Measurements from ENCODE around the gene CRADD.
A peak's percentile ranks its signal among the peaks of the same experiment; 100 is the strongest.

Gene CRADD

DNA sequence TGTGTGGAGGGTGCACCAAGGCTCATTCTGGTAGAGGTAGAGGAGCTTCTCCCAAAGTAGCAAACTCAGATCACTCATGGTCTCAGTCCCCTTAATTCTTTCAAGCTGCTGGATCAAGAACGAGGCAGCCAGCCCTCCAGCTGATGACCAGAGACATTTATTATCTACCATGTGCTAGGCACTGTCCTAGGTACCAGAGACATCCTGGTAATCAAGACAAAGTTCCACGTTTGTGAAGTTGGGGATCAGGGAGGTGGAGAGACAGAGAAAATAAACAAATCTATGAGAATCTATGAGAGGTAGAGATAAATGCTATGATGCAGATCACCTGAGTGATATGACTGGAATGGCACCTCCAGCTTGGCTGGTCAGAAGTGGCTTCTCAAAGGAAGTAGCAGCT lies 130.2 kb downstream of the CRADD start:
- no peak overlapping the region for H3K4me3 ChIP-seq (ENCODE audit: low read length)
- DNase-seq (ENCODE audit: low read depth): no peak
- TF ChIP-seq, protein P1, sequence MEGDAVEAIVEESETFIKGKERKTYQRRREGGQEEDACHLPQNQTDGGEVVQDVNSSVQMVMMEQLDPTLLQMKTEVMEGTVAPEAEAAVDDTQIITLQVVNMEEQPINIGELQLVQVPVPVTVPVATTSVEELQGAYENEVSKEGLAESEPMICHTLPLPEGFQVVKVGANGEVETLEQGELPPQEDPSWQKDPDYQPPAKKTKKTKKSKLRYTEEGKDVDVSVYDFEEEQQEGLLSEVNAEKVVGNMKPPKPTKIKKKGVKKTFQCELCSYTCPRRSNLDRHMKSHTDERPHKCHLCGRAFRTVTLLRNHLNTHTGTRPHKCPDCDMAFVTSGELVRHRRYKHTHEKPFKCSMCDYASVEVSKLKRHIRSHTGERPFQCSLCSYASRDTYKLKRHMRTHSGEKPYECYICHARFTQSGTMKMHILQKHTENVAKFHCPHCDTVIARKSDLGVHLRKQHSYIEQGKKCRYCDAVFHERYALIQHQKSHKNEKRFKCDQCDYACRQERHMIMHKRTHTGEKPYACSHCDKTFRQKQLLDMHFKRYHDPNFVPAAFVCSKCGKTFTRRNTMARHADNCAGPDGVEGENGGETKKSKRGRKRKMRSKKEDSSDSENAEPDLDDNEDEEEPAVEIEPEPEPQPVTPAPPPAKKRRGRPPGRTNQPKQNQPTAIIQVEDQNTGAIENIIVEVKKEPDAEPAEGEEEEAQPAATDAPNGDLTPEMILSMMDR (conservative IDR thresholded peaks at IDR 0.05; ENCODE audit: low read depth, low read length): no peak

DNA sequence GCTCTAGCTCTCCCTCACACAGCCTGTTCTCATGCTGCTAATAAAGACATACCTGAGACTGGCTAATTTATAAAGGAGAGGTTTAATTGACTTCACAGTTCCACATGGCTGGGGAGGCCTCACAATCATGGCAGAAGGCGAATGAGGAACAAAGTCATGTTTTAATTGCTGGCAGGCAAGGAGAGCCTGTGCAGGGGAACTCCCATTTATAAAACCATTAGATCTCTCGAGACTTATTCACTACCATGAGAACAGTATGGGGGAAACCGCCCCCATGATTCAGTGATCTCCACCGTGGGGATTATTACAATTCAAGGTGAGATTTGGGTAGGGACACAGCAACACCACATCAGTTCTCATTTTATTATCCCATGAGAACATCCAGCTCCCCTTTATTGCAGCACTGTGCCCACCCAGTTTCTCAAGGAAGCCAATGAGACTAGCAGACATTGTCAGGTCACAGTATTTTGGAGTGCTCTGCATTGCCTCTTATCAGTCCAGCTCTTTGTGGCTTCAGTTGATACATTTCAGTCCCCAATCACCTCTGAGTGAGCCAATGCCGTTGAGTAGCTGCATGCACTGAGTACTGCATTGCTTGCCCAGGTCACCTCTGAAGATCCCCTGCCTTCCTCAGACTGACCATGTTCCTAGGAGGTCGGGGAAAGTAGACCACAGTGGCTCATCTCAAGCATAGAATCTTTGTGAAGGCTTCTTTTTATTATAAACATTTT lies 131.2 kb downstream of the CRADD start:
- DNase-seq (ENCODE audit: low read depth): no peak
- TF ChIP-seq, protein P1 (conservative IDR thresholded peaks at IDR 0.05; ENCODE audit: low read depth, low read length): no peak
- H3K4me3 ChIP-seq (ENCODE audit: low read length): no peak overlapping the region

GRCh38 chr12:93812626-93813025 lies 135.5 kb downstream of the CRADD start:
- TF ChIP-seq, protein P1 (conservative IDR thresholded peaks at IDR 0.05; ENCODE audit: low read depth, low read length): no peak
- no peak for DNase-seq (ENCODE audit: low read depth)
- no peak overlapping the region for H3K4me3 ChIP-seq (ENCODE audit: low read length)

- DNase-seq (ENCODE audit: low read depth): no peak
- TF ChIP-seq, protein P1 (conservative IDR thresholded peaks at IDR 0.05; ENCODE audit: low read depth, low read length): no peak
- H3K4me3 ChIP-seq (ENCODE audit: low read length): no peak overlapping the region
Observed at GRCh38 chr12:93813186-93813585, 136.0 kb downstream of the CRADD start.

DNA sequence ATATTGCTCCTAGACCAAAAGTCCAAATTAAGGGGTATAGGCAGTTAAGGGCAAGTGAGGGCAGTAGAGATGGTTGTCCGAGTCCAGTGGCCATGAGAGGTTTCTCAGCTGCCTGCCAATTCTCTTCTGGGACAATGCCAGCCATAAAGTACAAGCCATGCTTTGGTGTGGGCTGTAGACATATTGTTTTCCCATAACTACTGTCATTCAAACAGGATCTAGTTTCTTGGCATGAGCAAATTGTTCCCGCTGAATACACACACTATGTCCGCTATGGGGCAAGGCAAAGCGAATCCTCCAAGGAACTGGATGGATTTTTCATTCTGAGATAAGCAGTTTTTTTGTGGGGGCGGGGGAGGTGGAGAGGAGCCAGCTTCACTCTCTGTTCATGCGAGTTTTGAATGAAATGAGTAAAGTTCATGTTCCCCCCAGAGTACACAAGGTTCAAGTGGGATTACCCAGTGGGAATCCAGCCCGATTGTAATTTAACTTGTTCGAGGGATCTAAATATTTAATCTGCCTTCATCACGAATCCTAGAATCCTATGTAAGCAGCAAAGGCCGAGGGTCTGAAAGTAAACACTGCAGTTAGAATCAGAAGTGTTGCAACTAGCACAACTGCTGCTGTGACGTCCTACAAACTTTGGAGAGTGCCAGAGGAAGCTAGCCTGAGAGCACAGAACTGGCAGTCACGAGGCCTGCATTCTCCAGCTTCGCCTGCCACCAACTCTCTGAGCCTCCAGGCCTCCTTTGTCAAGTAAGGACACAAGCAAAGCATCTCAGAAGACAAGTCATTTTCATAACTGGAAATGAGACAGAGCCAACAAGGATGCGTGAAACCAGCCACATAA lies 137.0 kb downstream of the CRADD start:
- peak; percentile 43 for DNase-seq (ENCODE audit: low read depth)
- no peak overlapping the region for H3K4me3 ChIP-seq (ENCODE audit: low read length)
- TF ChIP-seq, protein P1 (conservative IDR thresholded peaks at IDR 0.05; ENCODE audit: low read depth, low read length): no peak

DNA sequence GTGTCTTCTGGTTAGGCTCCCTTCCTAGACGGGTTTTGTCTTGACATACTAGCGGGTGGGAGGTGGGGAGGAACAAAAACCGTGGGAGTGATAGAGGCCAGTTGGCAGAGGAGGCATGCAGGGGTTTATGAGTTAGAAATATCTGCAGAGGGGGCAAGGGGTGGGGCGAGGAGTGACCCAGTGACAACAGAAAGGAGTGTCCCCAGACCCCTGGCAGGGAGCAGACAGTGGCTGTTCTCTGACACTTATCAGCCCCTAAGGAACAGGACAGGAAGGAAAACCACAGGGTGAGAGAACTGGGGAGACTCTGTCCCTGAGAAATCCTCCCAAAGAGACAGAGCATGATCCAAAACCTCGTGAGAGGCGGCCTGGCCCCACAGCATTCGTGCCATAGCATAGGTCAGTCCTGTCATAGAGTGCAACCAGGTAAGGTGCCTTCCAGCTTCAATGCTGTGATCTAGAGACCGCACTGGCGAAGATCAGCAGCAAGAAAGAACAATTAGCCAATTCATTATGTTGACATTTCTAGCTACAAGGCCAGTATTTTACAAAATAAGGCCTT lies 141.4 kb downstream of the CRADD start:
- TF ChIP-seq, protein P1 (conservative IDR thresholded peaks at IDR 0.05; ENCODE audit: low read depth, low read length): no peak
- no peak for DNase-seq (ENCODE audit: low read depth)
- no peak overlapping the region for H3K4me3 ChIP-seq (ENCODE audit: low read length)
